RWPE1 (cell line): ENCODE results near the gene AMIGO1.

Experiments used
- CTCF ChIA-PET: fragments of 350-600 bp; sonication (Branson Sonifier 250); formaldehyde crosslinking; extraction: SDS; loops from one replicate; lab custom pipeline; 2021; lab: Yijun Ruan, JAX
- POLR2A ChIA-PET: fragments of 400-600 bp; formaldehyde crosslinking; extraction: SDS; loops from one replicate; lab custom pipeline; 2020; ENCODE audit warnings: antibody characterized with exemption; ENCODE audit not compliant: low non-redundant PET; lab: Yijun Ruan, JAX
- DNase-seq: peaks from one replicate; pipeline ENCODE4 v3.0.0; 2012; ENCODE audit warnings: low spot score
- H3K27ac ChIP-seq: fragments of 450-650 bp; 2 replicates; pipeline ENCODE4 v1.5.1; 2017
- TF ChIP-seq, protein P1 (sequence below): fragments of 450-650 bp; conservative IDR thresholded peaks from 2 replicates; pipeline ENCODE4 v1.5.1; 2017; ENCODE audit warnings: low read depth, mild to moderate bottlenecking

Gene AMIGO1

DNA sequence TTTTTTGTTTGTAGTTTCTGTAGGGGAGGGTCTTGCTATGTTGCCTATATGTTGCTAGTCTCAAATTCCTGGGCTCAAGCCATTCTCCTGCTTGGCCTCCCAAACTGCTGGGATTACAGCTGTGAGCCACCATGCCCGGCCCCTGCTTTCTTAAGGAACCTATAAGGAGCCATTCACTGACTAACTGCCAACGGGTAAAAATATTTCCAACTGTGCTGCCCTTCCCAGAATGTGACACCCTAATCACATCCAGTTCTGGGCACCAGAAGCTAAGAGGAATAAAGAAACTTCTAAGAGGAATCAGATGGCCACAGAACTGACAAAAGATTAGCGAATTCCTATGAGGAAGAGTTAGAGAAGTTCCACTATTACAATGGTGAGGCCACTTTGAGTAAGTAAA, 36.7 kb downstream of the AMIGO1 start:
- CTCF ChIA-PET, result no interaction called here
- POLR2A ChIA-PET, result no interaction called here
- DNase-seq, result no peak
- H3K27ac ChIP-seq, result no peak overlapping the region
- TF ChIP-seq, protein P1, sequence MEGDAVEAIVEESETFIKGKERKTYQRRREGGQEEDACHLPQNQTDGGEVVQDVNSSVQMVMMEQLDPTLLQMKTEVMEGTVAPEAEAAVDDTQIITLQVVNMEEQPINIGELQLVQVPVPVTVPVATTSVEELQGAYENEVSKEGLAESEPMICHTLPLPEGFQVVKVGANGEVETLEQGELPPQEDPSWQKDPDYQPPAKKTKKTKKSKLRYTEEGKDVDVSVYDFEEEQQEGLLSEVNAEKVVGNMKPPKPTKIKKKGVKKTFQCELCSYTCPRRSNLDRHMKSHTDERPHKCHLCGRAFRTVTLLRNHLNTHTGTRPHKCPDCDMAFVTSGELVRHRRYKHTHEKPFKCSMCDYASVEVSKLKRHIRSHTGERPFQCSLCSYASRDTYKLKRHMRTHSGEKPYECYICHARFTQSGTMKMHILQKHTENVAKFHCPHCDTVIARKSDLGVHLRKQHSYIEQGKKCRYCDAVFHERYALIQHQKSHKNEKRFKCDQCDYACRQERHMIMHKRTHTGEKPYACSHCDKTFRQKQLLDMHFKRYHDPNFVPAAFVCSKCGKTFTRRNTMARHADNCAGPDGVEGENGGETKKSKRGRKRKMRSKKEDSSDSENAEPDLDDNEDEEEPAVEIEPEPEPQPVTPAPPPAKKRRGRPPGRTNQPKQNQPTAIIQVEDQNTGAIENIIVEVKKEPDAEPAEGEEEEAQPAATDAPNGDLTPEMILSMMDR, result no peak

DNA sequence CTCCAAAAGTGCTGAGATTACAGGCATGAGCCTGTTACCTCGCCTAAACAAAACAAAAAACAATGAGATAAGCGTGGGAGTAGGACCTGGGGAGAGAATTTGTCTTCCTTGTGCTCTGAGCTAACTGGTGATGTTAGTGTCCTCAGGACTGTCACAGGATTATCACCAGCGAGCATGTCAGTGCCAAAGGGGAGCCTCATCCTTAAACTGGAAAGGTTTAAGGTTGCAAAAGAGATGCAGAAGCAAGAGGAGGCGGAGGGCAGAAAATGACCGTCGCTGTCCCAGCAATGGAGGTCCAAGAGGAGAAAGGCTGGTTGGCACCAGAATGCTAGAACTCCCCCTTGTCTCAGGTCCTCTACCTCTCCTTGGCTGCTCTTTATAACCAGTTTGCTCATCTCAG, 39.3 kb downstream of the AMIGO1 start:
- TF ChIP-seq, protein P1, result no peak
- no peak for DNase-seq
- ChIA-PET POLR2A (no interaction called here), CTCF (no interaction called here)
- H3K27ac ChIP-seq, result no peak overlapping the region

DNA sequence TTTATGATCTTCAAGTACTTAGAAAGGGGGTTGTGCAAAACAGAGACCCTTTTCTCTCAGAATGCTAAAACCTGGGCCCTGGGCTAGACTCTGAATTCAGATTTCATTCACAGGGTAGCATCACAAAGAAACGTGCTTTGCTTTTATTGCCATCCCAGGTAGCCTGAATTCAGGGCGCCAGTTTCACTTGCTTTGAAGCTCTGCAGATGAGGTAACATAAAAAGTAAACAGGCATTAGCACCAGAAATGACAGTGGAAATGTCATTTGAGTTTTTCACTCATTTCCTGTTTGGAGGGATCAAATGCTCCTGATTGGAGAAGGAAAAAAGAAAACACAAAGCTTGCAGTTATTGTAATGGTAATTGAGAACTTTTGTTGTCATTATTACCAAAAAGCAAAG, 40.6 kb downstream of the AMIGO1 start:
- DNase-seq, result no peak
- TF ChIP-seq, protein P1, result no peak
- ChIA-PET POLR2A (interaction anchor here (0.6 kb wide), 1 partner anchor 576 kb away, joined by 5 read pairs; no protein-coding TSS in a partner anchor), CTCF (interaction anchor here (1.0 kb wide), 1 partner anchor 24 kb away, joined by 3 read pairs; no protein-coding TSS in a partner anchor)
- no peak overlapping the region for H3K27ac ChIP-seq

DNA sequence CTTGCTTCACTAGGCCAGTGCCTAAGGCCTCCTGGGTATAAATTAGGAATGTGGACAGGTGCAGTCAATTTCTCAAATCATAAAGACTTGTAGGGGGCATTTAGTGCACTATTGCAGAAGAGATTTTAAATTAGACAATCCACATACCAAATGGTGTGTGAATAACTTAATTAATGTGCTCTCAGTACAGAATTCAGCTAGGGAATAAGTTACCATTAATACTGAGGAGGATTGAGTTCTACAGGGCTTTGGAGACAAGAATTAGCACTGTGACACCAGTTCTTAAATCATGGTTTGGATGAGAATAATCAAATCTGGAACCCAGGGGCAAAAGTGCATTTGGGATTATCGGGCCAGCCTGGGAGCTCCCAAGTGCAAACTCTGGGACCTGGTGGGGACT, 41.5 kb downstream of the AMIGO1 start:
- ChIA-PET POLR2A (no interaction called here), CTCF (no interaction called here)
- no peak overlapping the region for H3K27ac ChIP-seq
- TF ChIP-seq, protein P1, result no peak
- no peak for DNase-seq

DNA sequence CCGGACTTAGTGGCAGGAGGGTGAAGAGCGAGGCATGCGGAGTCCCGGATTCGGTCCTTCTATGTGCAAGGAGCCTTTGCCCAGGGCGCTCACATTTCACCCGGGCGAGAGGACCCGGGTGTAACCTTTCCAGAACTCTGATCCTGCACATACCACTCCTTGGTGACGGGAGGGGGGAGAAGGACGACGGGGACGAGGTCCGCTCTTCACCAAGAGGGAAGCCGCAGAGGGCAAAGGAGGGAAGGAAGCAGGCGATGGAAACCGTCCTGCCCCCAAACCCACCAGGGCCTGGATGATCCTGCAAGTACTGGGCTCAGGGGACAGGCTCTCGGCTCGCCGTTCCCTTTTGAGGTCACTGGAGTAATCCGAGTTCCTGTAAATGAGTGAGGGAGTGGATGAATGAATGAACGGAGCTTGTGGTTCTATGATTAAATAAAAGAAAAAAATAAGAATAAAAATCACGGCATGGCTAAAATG, 42.2 kb downstream of the AMIGO1 start:
- CTCF ChIA-PET, result no interaction called here
- TF ChIP-seq, protein P1, result no peak
- POLR2A ChIA-PET, result no interaction called here

DNA sequence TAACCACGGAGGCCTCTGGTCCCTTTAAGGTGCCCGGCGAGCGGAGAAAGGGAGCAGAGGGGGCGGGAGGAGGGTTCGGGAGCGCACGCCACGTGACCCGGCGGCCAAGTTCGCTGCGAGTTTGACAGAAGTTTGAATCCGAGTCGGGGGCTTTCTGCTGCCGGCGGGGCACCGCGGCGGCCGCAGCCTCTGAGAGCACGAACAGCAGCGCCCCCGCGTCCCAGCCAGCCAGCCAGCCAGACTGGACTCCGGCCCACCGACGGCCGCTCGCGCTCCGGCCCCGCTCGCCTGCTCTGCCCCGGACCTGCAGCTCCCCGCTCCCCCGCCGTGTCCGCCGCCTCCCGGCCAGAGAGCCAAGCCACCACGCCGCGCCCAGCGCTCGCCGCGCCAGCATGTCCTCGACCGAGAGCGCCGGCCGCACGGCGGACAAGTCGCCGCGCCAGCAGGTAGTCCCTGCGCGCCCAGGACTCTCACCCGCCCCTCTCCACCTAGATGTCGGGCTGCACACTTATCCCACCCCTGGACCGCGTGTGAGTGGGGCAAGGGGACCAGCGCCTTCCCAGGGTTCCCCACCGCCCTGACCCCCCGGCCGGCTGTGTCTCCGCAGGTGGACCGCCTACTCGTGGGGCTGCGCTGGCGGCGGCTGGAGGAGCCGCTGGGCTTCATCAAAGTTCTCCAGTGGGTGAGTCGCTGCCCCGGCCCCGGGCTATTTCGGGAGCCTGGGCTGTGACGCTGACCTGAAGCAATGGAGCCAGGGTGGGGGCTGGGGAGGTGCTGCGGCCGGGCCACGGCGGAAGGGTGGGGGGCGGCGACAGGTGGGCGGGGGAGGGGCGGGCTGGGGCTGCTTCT, 42.9 kb downstream of the AMIGO1 start, which contains the start of gene SYPL2:
Gene SYPL2, plus strand, starts transcription at position 95 of the 849 bp plus-strand sequence. Its CDS starts 298 bp downstream, at position 393.
- ChIA-PET POLR2A (no interaction called here), CTCF (interaction anchor here (0.9 kb wide), 1 partner anchor 83 kb away, joined by 3 read pairs; no protein-coding TSS in a partner anchor)
- H3K27ac ChIP-seq, result no peak within 1 kb of the TSS
- no peak for DNase-seq
- TF ChIP-seq, protein P1, result no peak

More for the DNA sequence above, 42.2 kb downstream of the AMIGO1 start:
- no peak for DNase-seq
- H3K27ac ChIP-seq, result no peak overlapping the region
